ENCODE measurements around the gene MSI2. TPM values are rescaled to one million over a fixed set of nuclear protein-coding genes. Genes with fewer than 3 reads are reported as not detected.
A peak's percentile ranks its signal among the peaks of the same experiment; 100 is the strongest.

Gene MSI2
- polyA plus RNA-seq, 4 donors, result 85.9 to 104 (median 97.5) TPM

DNA sequence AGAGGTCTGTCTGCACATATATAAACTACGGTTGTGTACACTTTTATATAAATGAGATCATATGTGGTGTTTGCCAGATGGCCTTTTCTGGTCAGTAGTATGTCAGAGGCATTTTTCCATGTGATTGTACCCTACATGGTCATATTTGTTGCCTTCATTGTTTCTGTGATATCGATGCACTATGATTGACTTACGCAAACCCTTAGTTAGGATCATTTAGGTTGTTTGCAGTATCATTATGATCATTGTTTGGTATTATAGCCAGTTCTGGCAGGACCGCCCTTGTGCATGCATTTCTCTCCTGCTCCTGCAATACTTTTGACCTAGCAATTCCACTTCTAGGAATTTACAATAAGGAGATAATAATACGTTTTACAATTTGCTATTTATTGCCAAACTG is 169.1 kb downstream of the MSI2 start:
- no peak for DNase-seq (ENCODE audit: low read depth in 4 of 4, low spot score in 2 of 4)

DNA sequence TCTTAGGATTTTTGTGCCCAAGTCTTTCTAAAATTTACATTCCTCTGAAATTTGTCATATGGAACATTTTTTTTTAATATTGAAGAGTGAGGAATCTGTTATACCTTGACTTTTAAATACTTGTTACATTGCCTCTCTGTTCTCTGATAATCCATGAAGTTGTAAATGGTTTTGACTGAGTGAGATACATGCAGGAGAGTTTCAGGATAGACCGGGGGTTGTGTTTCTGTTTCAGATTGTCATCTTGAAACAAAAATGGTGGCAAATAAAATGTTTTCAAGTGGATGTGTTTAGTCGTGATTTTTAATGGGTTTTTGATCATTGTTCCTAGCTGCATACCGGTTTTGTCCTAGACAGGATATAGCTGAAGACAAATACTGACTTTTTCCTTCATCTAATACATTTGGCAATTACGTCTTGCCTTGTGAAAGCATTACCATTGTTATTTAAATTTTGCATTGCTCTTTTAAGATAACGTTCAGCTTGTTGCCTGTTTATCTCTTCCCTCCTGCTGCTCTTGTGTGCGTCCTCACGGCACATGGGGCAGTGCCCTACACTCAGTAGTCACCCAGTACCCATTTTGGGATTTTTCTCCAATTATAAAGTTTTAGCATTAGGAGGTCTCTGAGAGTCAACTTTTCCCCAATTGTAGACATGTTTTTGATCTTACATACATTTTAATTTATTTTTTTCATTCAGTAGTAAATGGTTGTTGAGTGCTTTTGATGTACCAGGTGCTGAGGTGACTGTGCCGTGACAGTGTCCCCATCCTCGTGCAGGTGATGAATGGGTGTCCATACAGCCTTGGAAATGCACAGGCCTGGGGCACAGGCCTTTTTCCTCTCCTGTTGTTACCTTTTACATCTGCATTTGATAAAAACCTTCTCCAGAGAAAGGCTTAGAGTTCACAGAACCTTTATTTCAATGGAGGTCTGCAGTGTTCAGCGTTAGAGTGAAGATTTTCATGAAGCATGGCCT is 169.9 kb downstream of the MSI2 start:
- DNase-seq (ENCODE audit: low read depth in 4 of 4, low spot score in 2 of 4), result no peak

DNA sequence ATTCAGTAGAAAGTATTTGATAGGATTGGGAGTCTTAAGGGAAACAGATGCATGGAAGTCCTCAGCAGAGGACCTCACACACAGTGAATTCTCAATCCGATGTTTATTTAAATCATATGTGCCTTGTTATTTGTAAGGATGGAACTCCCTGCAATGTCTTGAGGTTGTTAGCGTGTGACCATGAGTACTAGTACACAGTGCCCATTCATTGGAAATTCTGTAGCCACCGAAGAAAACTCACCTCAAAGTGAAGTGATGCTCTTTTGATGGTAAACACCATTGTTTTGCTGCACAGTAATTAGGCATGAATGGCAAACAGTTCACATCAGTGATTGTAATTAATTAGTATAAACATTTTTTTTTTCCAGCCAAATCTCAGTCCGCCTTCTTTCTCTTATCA is 173.6 kb downstream of the MSI2 start:
- no peak for DNase-seq (ENCODE audit: low read depth in 4 of 4, low spot score in 2 of 4)

DNA sequence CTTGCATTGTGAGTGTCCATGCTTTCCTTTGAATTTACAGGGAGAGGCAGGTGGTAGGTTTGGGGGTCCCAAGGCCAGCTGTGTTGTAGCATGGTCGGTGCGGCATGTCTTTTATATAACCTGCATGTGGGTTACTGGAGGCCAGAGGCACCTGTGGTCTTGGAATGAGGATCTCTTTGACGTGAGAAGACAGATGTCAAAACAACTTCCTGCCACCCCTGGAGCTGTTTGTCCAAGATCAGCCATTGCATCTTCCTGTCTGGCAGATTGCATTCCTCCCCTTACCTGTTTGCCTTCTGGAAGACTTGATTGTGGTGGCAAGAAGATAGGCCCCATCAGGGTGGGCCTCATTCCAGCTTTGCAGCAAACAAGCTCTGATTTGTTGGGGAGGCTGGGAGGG is 175.1 kb downstream of the MSI2 start:
- no peak for DNase-seq (ENCODE audit: low read depth in 4 of 4, low spot score in 2 of 4)

DNA sequence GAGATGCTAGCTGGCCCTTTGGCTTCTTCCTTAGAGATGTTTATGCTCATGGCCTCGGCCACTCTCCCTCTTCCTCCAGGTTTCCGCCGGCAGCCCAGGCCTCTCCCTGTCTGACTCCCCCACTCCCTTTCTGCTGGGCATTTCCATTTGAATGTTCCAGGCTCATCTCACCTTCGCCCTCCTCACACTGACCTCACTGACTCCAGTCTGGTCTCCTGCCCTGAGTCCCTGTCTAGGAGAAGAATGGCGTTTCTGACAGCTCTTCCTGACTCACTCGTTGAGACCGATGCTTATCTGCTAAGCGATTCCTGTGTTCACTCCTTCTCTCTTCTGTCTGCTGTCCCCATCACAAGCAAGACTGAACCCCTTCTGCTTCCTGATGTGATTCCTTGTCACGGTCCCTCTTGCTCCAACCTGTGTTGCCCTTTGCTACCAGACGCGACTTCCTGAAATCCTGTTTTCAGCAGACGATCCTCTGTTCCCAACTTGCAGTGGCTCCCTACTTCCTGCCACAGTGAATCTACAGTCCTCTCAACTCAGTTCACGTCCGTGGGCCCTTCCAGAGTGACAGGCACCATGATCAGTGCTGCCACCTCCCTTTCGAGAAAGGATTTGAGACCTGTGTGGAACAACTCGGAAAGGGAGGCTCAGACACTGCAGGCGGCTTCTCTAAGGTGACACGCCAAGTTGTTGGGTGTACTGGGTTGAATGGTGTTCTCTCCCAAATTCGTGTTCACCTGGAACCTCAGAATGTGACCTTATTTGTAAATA is 176.4 kb downstream of the MSI2 start:
- no peak for DNase-seq (ENCODE audit: low read depth in 4 of 4, low spot score in 2 of 4)

DNA sequence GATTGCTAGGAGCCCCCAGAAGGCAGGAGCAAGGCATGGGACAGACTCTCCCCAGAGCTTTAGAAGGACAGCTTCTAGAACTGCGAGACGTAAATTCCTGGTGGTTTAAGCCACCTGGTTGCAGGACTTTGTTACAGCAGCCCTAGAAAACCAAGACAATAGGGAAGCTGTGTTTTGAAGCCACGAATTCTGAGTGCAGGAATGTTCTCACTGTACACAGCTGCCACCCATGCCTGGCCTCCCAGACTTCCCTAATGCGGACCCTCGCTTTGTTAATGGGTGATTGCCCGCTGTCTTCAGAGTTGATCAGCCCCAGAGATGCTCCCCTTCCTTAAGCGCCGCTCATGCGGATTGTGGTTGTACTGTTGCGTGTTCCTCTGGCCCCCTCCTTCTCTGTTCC is 177.1 kb downstream of the MSI2 start:
- DNase-seq (ENCODE audit: low read depth in 4 of 4, low spot score in 2 of 4), result no peak

DNA sequence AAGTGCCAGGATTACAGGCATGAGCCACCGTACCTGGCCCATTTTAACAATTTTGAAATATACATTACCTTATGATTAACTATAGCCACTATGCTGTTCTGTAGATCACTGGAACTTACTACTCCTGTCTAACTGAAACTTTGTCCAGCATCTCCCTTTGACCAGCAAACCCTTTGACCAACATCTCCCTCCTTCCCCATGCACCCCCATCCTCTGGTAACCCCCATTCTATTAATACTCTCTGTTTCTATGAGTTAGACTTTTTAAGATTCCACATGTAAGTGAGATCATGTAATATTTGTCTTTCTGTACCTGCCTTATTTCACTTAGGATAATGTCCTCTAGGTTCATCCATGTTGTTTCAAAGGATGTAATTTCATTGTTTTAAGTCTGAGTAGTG is 178.0 kb downstream of the MSI2 start:
- DNase-seq (ENCODE audit: low read depth in 4 of 4, low spot score in 2 of 4), result no peak

DNA sequence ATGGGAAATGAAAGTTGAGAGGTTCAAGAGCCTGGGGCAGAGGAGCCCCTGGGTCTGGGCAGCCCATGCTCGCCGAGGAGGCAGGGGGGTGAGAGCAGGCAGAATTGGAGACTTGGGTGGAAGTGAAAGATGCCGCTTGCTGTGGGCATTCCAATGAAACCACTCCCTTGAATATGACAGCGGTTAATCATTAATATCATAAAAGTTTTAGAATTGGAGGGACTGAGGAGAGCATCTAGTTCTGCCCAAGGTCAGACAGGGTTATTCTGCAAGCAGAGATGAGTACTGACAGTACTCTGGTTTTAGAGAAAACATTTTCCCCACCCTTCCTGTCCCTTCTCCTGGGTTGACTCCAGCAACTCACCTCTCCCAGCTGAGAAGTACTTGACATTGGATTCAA is 180.2 kb downstream of the MSI2 start:
- DNase-seq (ENCODE audit: low read depth in 4 of 4, low spot score in 2 of 4), result no peak

DNA sequence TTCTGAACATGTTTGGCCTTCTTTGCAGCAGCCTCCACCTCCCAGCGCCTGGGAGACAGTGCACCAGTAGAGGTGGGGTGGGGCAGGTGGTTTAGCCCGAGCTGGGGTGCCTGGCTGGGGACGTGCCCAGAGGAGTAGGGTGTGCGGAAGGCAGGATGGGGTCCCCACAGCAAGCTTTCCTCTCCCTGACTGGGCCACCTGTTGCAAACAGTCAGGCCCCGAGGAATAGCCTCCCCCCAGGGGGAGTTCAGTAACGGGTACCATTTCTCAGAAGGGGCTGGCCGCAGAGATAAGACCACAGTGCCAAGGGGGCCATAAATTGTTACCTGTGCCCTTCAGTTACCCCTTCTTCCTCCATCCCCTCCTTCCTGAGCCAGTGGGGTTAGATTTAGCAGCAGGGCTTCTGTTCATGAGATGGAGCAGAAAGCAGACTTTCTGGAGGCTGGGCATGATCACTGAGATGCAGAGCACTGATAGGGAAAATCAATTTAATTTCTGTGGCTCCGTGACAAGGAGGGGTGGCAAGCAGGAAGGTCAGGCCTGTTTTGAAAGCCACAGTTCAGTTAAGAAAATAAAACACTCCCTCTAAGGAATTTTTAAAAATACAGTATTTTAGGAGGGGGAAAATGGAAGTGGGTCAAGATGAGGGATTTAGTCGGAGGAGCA is 181.9 kb downstream of the MSI2 start:
- DNase-seq (ENCODE audit: low read depth in 4 of 4, low spot score in 2 of 4), result no peak

DNA sequence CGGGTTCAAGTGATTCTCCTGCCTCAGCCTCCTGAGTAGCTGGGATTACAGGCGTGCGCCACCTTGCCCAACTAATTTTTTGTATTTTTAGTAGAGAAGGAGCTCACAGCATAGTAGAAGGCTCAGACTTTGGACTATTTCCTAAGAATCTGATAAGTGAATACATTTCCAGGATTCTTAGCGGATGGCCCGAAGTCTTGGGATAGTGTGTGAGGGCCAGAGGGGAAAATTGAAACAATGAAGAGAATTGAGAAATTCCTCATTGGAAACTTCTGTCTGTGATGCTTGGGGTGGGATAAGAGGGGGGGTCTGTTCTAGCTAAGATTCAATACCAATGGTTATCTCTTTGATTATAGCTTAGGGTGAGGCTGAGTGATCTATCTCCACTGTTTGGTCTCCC is 183.3 kb downstream of the MSI2 start:
- DNase-seq (ENCODE audit: low read depth in 4 of 4, low spot score in 2 of 4), result no peak

DNA sequence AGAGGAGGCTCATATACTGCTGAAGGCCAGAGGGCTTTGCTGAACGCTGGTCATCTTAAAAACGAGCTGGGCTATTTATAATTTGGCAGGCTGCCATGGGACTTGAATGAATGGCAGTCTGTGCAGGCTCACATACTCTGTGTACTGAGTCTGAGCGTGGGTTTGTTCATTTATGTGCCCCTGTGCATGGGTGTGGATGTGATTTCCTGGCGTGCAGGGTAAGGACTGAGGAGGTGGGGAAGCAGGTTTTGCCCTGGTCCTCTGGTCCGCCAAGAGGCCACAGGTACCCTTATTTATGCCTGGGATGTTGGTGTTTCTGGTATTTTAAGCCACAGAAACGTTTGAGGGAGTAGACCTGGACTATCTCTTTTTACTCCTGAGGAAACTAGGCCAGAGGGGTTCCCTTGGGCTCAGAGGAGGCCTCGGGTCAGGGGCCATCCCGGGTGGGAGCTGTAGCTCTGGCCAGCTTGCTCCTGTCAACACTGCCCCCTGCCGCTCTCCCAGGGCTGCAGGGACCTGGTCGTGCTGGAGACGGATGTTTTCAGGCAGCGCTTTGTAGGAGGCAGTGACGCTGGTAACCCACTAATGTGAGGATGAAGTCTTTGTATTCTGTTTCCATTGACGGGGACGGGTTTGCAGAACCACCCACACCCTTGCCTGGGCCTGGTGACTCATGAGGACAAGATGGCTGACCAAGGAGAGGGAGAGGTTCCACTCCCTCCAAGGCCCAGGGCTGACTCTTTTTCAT is 184.4 kb downstream of the MSI2 start:
- DNase-seq (ENCODE audit: low read depth in 4 of 4, low spot score in 2 of 4), result peak in 1 of 4 donors; percentile 68

DNA sequence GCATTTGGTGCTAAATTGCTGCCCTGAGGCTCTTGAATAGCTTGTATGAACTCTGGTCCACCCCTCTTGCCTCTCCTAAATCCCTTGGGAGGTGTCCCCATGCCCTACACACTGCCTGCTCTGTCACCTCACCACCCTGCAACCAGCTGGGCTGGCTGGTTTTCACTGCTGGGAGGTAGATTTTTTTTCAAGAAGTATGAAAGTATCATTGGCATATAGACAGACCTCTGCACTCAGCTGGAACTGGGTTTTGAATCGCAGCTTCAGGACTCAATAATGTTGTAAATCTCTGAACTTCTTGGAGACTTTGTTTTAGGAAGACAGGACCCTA is 184.9 kb downstream of the MSI2 start:
- no peak for DNase-seq (ENCODE audit: low read depth in 4 of 4, low spot score in 2 of 4)

DNA sequence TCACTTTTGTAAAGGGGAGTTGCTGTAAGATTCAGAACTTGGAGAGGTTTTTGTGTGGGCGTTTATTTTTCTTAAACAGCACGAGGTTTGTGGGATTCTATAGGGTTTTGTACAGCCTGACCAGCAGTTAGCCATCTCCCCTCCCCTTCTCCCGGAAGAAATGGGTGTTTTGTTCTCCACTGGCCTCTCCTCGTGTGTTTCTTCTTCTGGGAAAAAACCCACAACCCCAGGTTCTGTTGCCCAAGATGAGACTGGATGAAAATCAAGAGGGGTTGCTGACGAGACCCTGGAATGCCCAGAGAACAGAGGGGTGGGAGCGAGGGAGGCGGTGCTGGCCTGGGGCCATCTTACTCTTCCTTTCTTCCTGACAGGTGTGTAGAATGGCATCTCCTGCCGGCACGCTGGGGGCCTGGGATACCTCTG is 186.1 kb downstream of the MSI2 start:
- no peak for DNase-seq (ENCODE audit: low read depth in 4 of 4, low spot score in 2 of 4)

DNA sequence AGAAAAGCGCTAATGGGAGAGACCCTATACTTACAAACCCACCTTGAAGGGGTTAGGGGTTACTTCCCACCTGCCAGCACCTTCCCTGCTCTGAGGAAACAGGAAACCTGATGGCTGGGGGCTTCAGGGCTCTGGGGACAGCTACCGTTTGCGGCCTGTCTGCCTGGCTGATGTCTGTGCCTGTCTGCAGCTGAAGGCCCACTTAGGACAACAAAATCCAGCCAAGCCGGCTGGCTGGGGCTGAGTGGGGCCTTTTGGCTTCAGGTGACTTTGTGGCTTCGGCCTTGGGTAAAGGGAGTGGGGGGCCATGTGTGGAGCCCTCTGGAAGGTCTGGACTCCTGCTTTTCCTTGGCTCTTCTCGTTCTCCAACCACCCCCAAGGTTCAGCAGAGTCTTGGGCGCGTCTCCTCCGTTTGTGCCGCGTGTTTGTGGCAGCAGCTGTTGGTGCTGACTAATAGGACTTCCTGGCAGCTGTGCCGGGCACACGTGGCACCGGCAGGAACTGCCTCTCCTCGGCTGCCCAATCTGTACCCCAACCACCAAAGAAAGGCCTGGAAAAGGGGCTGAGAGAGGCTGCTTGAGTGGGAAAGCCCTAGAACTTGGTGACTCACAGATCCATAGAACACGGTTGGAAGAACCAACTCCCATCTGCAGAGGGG is 186.7 kb downstream of the MSI2 start:
- no peak for DNase-seq (ENCODE audit: low read depth in 4 of 4, low spot score in 2 of 4)

DNA sequence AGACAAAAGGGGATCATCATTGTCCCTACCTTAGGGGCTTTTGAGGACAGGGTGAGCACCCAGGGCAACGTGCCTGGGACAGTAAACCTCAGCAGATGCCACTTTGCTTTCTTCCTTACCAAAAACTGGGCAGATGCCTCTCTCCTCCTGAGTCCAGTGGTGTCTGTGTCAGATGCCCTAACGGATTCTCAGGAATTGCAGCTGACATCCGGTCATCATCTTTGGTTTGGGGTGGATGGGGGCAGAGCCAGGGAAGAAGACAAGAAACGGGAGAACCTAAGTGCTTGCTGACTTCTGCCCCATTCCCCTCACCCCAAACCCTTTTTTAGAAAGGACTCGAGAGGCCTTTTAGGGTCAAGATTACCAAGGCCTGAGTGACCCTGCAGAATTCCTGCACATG is 187.5 kb downstream of the MSI2 start:
- no peak for DNase-seq (ENCODE audit: low read depth in 4 of 4, low spot score in 2 of 4)

DNA sequence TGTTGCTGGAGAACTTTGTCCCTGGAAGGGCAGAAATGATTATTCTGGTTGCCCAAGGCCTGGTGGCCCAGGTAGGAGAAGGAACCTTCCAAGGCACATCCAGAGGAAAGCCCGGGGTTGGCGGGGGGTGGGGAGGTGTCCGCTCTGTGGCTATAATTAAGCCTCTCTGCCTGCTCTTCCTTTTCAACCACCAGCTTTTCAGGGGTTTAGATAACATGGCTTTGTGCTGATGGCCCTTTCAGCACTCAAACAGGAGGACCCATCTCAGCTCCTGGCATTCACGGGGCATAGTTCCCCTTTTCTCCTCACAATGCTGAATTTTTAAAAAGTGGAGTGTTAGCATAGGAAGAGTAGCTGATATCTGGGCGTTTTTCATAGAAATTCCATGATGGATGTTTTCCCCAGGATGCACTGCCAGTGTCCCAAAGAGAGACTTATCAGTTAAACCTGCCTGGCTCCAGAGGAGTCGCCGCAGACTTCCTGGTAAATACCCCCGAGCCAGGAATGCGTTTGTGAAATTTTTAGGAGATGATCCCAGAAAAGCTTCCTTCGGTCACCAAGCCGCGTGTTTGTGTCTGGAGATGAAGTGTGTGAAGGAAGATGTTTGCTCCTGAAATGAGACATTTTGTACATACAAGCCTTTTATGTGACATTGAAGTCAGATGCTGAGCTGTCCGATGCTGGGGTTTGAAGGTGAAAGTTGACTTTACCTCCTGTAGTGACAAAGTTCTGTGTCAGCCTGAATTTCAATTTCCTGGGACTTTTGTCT is 188.5 kb downstream of the MSI2 start:
- no peak for DNase-seq (ENCODE audit: low read depth in 4 of 4, low spot score in 2 of 4)

DNA sequence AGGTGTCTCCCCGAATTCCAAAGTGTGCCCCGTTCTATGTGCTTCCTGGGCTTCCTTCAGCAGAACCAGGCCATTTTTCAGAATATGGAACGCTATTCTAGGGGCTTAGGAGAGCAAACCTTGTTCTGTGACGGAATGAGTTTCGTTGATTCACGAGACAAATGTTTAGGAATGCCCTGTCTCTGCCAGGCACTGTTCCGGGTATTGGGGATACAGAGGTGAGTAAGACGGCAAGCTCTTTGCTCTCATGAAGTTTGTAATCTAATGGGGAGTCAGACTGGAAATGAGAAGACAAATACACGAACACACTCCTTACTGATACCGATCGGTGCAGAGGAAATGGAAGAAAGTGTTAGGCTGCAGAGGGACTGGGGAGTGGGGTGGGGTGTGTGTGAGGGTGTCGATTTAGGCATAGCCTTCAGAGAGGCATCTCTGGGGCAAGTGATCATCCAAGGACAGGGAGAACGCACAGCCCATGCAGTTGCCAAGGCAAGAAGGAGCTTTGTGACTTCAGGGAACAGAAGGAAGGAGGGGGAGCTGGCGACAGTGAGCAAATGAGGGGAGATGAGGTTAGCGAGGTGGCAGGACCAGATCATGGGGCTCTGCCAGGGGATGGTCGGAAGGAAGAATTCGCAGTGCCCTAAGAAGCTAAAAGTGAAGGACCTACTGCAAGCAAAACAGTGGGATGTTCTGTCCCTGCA is 189.6 kb downstream of the MSI2 start:
- DNase-seq (ENCODE audit: low read depth in 4 of 4, low spot score in 2 of 4), result no peak

DNA sequence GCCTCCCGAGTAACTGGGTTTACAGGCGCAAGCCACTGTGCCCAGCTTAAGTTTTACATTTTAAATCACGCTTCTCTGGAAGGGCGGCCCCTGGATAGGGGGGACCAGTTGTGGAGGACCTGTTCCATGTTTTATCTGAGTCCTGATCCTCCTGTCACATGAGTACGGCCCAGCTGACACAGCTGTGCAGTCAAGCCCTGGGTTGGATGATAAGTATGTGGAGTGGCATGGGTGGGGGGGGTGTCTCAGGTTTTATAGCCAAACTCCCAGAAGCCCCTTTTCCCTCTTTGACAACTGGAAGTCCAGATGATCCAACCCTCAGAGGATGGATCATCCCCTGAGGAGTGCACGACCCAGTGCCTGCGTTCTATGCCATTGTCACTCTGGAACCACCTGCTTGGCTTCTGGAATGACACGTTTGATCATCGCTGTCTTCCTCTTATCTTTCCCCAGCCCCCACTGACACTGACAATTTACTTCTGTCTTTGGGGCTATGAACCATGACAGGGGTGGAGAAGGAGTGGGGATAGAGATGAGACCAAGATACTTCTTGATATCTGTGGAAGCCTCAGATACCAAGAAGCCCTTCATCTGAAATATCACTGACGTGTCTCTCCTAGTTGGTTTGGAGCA is 191.2 kb downstream of the MSI2 start:
- DNase-seq (ENCODE audit: low read depth in 4 of 4, low spot score in 2 of 4), result no peak

Data from left renal cortex interstitium (tissue), 4 donors.